Endothelial cell of umbilical vein (primary cell): ENCODE data around the gene KRT79. TPM values are rescaled to one million over a fixed set of nuclear protein-coding genes. Genes with fewer than 3 reads are reported as not detected.

Source experiments
- BruUV-seq: library from RNA; stranded (reverse); fragments of 400-500 nt; replicated peaks from 2 replicates; lab custom pipeline; 2021; lab: Mats Ljungman, UMichigan
- CTCF ChIA-PET: fragments of 300-600, 350-600 bp; sonication (Branson Sonifier 250); formaldehyde crosslinking; loops from one replicate; lab custom pipeline; 2021; ENCODE audit warnings: antibody characterized with exemption, inconsistent platforms; lab: Charles Lee
- POLR2A ChIA-PET: fragments of 300-600, 350-600 bp; sonication (Branson Sonifier 250); formaldehyde crosslinking; loops from one replicate; lab custom pipeline; 2021; ENCODE audit warnings: antibody characterized with exemption, inconsistent platforms; lab: Charles Lee
- DNase-seq: peaks from one replicate; pipeline ENCODE4 v3.0.0-alpha.2; 2011; ENCODE audit warnings: low read depth, low spot score
- FAIRE-seq: peaks from 2 replicates; lab custom pipeline; 2011; peaks lifted over from hg19 to GRCh38; lab: Jason Lieb, UNC
- H2AFZ ChIP-seq: 2 replicates; pipeline ENCODE4 v1.6.0; 2012; ENCODE audit warnings: low read depth, low read length, control low read depth, inconsistent platforms
- H3K27ac ChIP-seq: 2 replicates; pipeline ENCODE4 v1.5.1; 2011; ENCODE audit warnings: low read depth, mild to moderate bottlenecking, control low read depth, low read length, moderate library complexity; ENCODE audit not compliant: insufficient read depth
- H3K27me3 ChIP-seq, 2 experiments: 2 replicates each; pipeline versions ENCODE4 v1.6.0 to v1.6.1; 2011; ENCODE audit warnings: low read length in 2 of 2, mixed read lengths in 1 of 2; ENCODE audit not compliant: control insufficient read depth in 2 of 2, insufficient read depth in 2 of 2
- H3K36me3 ChIP-seq, 2 experiments: 2 replicates in 1 of 2; 3 replicates in 1 of 2; pipeline ENCODE4 v1.5.1; 2011; ENCODE audit warnings: low read length in 2 of 2, mild to moderate bottlenecking in 1 of 2, moderate library complexity in 1 of 2; ENCODE audit not compliant: control insufficient read depth in 2 of 2, insufficient read depth in 2 of 2; ENCODE audit errors: extremely low read depth in 1 of 2
- H3K4me1 ChIP-seq: 3 replicates; pipeline ENCODE4 v1.5.1; 2011; ENCODE audit warnings: mild to moderate bottlenecking, low read length; ENCODE audit not compliant: control insufficient read depth, insufficient read depth; ENCODE audit errors: extremely low read depth
- H3K4me2 ChIP-seq: 2 replicates; pipeline ENCODE4 v1.6.1; 2011; ENCODE audit warnings: low read length, control low read depth, mixed read lengths; ENCODE audit not compliant: insufficient read depth
- H3K4me3 ChIP-seq, 3 experiments: fragments of 200-600 bp in 1 of 3; sonication (generic), shearing (Covaris generic) in 1 of 3; replicated peaks in 1 of 3; 2 replicates each; pipeline ENCODE4 v1.5.1; 2011 to 2016; ENCODE audit warnings: control low read depth in 3 of 3, low read length in 3 of 3, mild to moderate bottlenecking in 2 of 3, inconsistent platforms in 1 of 3, low read depth in 1 of 3, moderate library complexity in 1 of 3; ENCODE audit not compliant: insufficient read depth in 1 of 3
- H3K79me2 ChIP-seq: 2 replicates; pipeline ENCODE4 v1.6.0; 2012; ENCODE audit warnings: low read length, inconsistent platforms; ENCODE audit not compliant: control insufficient read depth, insufficient read depth
- H3K9ac ChIP-seq: replicated peaks from 2 replicates; pipeline ENCODE3; 2011; ENCODE audit warnings: low read length, control low read depth; ENCODE audit not compliant: insufficient read depth; ENCODE audit errors: extremely low read depth
- H3K9me1 ChIP-seq: replicated peaks from 3 replicates; pipeline ENCODE4 v1.6.0; 2011; ENCODE audit warnings: mild to moderate bottlenecking, low read length; ENCODE audit not compliant: control insufficient read depth, insufficient read depth; ENCODE audit errors: extremely low read depth
- H3K9me3 ChIP-seq: replicated peaks from 2 replicates; pipeline ENCODE4 v1.5.1; 2012; ENCODE audit warnings: low read length, inconsistent platforms; ENCODE audit not compliant: control insufficient read depth, insufficient read depth
- H4K20me1 ChIP-seq: replicated peaks from 2 replicates; pipeline ENCODE3; 2011; ENCODE audit warnings: mild to moderate bottlenecking, low read length; ENCODE audit not compliant: control insufficient read depth, insufficient read depth; ENCODE audit errors: extremely low read depth
- CTCF ChIP-seq, 2 donors: IDR thresholded peaks; 1 replicate in 1 of 2; 2 replicates in 1 of 2; pipeline ENCODE4 v1.5.1; 2011; ENCODE audit warnings: low read length in 2 of 2, mild to moderate bottlenecking in 2 of 2, moderate library complexity in 2 of 2, control low read depth in 1 of 2, inconsistent platforms in 1 of 2, low read depth in 1 of 2; ENCODE audit not compliant: insufficient read depth in 1 of 2; ENCODE audit errors: extremely low read depth in 1 of 2
- EZH2 ChIP-seq: IDR thresholded peaks from 2 replicates; pipeline ENCODE4 v1.6.1; 2012; ENCODE audit warnings: borderline replicate concordance, low read depth, mild to moderate bottlenecking, moderate library complexity, low read length, inconsistent platforms; ENCODE audit not compliant: severe bottlenecking
- FOS ChIP-seq: IDR thresholded peaks from 2 replicates; pipeline ENCODE4 v1.6.1; 2011; ENCODE audit warnings: mild to moderate bottlenecking, low read length, moderate library complexity, borderline replicate concordance; ENCODE audit not compliant: insufficient read depth
- GATA2 ChIP-seq: IDR thresholded peaks from 2 replicates; pipeline ENCODE4 v1.7.0; 2011; ENCODE audit warnings: low read depth, mild to moderate bottlenecking, moderate library complexity, mixed read lengths, low read length; ENCODE audit not compliant: insufficient read length, insufficient read depth
- JUN ChIP-seq: IDR thresholded peaks from 2 replicates; pipeline ENCODE4 v1.6.1; 2011; ENCODE audit warnings: borderline replicate concordance, low read depth; ENCODE audit not compliant: insufficient read length, insufficient read depth
- MAX ChIP-seq: IDR thresholded peaks from 2 replicates; pipeline ENCODE4 v1.6.1; 2011; ENCODE audit not compliant: insufficient read depth, insufficient read length
- MYC ChIP-seq: IDR thresholded peaks from one replicate; pipeline ENCODE4 v1.6.1; 2011; ENCODE audit warnings: mild to moderate bottlenecking, low read depth, low read length
- POLR2A ChIP-seq: IDR thresholded peaks from 2 replicates; pipeline ENCODE4 v1.6.1; 2012; ENCODE audit warnings: low read depth, mild to moderate bottlenecking, control low read depth, low read length
- POLR2AphosphoS5 ChIP-seq: IDR thresholded peaks from 2 replicates; pipeline ENCODE4 v1.6.1; 2012; ENCODE audit warnings: low read depth, mild to moderate bottlenecking, control low read depth, low read length, moderate library complexity; ENCODE audit not compliant: insufficient read depth
- dilution Hi-C: fragments of 300-500 bp; cut with MboI; formaldehyde crosslinking; loops from one replicate; pipeline ENCODE4 v1.15.0; 2019; ENCODE audit warnings: low sequenced_read_pairs; ENCODE audit not compliant: extremely low pct_ligation_motif_present
- intact Hi-C: fragments of 100-400 bp; cut with micrococcal nuclease; formaldehyde crosslinking; loops from one replicate; pipeline ENCODE4 v1.10.0; 2022
- polyA plus RNA-seq, 4 experiments: library from polyadenylated mRNA; depleted of rRNA in 3 of 4; stranded (reverse) in 3 of 4; unstranded in 1 of 4; fragments of >200 nt; gene quantifications; 2 replicates each; pipeline versions ENCODE4 v1.2.1 to v1.2.3, GENCODE V29; 2011 to 2012; ENCODE audit warnings: missing spikeins in 1 of 4
- total RNA-seq: library from RNA; stranded (reverse); gene quantifications from 2 replicates; pipeline ENCODE4 v1.2.3, GENCODE V29; 2021

The KRT79 gene
- total and polyA plus RNA-seq, 2 donors (not counting 3 experiments of a cell fraction or from before 2014, with no cell fraction given), result not detected

DNA sequence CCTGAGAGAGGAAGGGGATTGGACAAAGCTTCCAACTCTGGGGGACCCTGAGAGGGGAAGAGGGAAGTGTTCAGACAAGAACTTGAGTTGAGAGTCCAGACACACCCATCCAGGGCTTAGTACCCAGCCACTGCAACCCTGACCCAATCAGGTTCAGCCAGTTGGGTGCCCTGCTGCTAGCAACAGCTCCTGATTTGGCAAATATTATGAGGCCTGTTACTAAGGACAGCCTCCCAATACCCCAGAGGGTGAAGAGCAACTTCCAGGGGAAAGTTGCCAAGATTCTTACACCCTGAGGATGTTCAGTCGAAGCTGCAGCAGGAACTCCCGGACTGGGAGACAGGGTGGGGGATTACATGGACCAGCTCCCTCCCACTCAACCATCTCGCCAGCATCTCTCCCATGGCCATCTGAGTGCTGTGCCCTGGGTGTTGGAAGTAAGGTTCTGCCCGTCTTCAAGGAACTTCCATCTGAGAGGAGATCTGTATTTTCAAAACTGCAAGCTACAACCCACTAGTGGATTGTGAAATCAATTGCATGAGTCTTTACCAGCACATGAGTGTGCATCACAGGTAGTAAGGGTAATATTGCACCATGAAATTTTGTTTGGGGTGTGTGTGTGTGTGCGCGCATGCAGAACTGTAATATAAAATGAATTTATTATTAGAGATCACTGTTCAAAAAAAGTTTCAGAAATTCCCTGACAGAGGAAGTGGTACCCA, 26.2 kb upstream of the KRT79 start:
- H4K20me1 ChIP-seq, result no peaks in the 10 kb centered on the region
- no peaks in the 10 kb centered on the region for H3K79me2 ChIP-seq
- H3K36me3 ChIP-seq, result no peaks in the 10 kb centered on the region
- dilution Hi-C loops (no loop called here), intact Hi-C loops (loop anchor here (10.0 kb wide), 1 partner anchor 165 kb away; no protein-coding TSS in a partner anchor)
- no peak overlapping the region for H3K27ac ChIP-seq
- H3K4me3 ChIP-seq, result no peak overlapping the region
- no peak for TF ChIP-seq POLR2AphosphoS5
- no peak for TF ChIP-seq EZH2
- TF ChIP-seq MAX, result no peak
- no peak for TF ChIP-seq FOS
- no peak for TF ChIP-seq MYC
- no peak for TF ChIP-seq GATA2
- no peak for TF ChIP-seq CTCF (IDR thresholded peaks at IDR 0.05; ENCODE audit: extremely low read depth in 1 of 2, insufficient read depth in 1 of 2, low read depth in 1 of 2, low read length in 2 of 2)
- TF ChIP-seq JUN, result no peak
- no peak for TF ChIP-seq POLR2A
- ChIA-PET POLR2A (no interaction called here), CTCF (interaction anchor here (0.9 kb wide), 1 partner anchor 231 kb away, joined by 3 read pairs; no protein-coding TSS in a partner anchor)
- FAIRE-seq, result no peak
- H3K9me1 ChIP-seq, result no peaks in the 10 kb centered on the region
- no peaks in the 10 kb centered on the region for H3K9me3 ChIP-seq
- no peak overlapping the region for H3K9ac ChIP-seq
- no peak for DNase-seq
- BruUV-seq, result no TSS peak
- H3K4me2 ChIP-seq, result no peak overlapping the region
- peaks cover 0 to 3% of the 10 kb centered on the region in 2 experiments for H3K27me3 ChIP-seq
- H2AFZ ChIP-seq, result no peak overlapping the region
- H3K4me1 ChIP-seq, result no peaks in the 10 kb centered on the region
